SU-DHL-6 (cell line): Measurements from ENCODE around the gene PPM1L.

Source experiments
- EZH2phosphoT487 ChIP-seq: fragments of 200-600 bp; sonication (generic), shearing (Covaris generic); conservative IDR thresholded peaks from 2 replicates; pipeline ENCODE4 v1.6.1; 2018; ENCODE audit warnings: mild to moderate bottlenecking, antibody characterized with exemption, low read length, moderate library complexity, mixed read lengths
- TF ChIP-seq, protein P1 (sequence below): fragments of 200-600 bp; sonication (generic); IDR thresholded peaks from one replicate; pipeline ENCODE4 v1.5.1; 2017; ENCODE audit warnings: antibody characterized with exemption, mild to moderate bottlenecking, low read length, moderate library complexity; ENCODE audit not compliant: insufficient read depth, poor library complexity, severe bottlenecking

DNA sequence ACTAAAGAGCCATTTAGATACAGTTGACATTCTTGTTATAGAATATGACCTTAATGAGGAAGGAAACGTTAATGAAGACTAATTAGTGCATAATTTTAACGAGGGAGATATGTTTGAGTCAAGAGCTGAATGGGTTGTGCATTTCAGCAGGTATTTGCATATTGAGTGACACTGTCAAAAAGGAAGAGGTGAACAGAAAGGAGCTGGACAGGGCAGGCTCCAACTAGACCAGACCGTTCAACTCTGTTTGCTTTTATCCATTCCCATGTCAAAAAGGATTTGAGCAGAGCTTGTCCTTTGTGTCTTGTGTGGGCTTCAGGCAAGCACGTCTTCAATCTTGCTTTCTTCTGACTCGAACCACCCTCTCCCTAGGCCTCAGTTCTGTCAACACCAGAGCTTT is 308.4 kb downstream of the PPM1L start:
- TF ChIP-seq, protein P1, sequence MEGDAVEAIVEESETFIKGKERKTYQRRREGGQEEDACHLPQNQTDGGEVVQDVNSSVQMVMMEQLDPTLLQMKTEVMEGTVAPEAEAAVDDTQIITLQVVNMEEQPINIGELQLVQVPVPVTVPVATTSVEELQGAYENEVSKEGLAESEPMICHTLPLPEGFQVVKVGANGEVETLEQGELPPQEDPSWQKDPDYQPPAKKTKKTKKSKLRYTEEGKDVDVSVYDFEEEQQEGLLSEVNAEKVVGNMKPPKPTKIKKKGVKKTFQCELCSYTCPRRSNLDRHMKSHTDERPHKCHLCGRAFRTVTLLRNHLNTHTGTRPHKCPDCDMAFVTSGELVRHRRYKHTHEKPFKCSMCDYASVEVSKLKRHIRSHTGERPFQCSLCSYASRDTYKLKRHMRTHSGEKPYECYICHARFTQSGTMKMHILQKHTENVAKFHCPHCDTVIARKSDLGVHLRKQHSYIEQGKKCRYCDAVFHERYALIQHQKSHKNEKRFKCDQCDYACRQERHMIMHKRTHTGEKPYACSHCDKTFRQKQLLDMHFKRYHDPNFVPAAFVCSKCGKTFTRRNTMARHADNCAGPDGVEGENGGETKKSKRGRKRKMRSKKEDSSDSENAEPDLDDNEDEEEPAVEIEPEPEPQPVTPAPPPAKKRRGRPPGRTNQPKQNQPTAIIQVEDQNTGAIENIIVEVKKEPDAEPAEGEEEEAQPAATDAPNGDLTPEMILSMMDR: no peak
- TF ChIP-seq EZH2phosphoT487: no peak
